H1 (cell line): Measurements from ENCODE around the gene TGFBI. TPM values are rescaled to one million over a fixed set of nuclear protein-coding genes. Genes with fewer than 3 reads are reported as not detected.

Experiments used
- ATF2 ChIP-seq: IDR thresholded peaks from 2 replicates; pipeline ENCODE4 v1.6.1; 2012; ENCODE audit warnings: low read length, inconsistent platforms
- EZH2 ChIP-seq: fragments of 200-600 bp; sonication (generic); IDR thresholded peaks from 2 replicates; pipeline ENCODE4 v1.7.1; 2012; ENCODE audit warnings: low read depth, mild to moderate bottlenecking, moderate library complexity, low read length, inconsistent platforms; ENCODE audit not compliant: severe bottlenecking
- KDM4A ChIP-seq: IDR thresholded peaks from one replicate; pipeline ENCODE4 v1.7.1; 2012; ENCODE audit warnings: low read depth, mild to moderate bottlenecking, moderate library complexity, low read length, inconsistent platforms; ENCODE audit not compliant: severe bottlenecking
- NANOG ChIP-seq: IDR thresholded peaks from 2 replicates; pipeline ENCODE4 v1.6.1; 2011; ENCODE audit warnings: low read length, low read depth, mild to moderate bottlenecking, inconsistent platforms; ENCODE audit not compliant: insufficient read depth, poor library complexity, severe bottlenecking
- POLR2A ChIP-seq, 2 experiments: IDR thresholded peaks; 1 replicate in 1 of 2; 2 replicates in 1 of 2; pipeline ENCODE4 v1.6.1; 2011; ENCODE audit warnings: low read depth in 2 of 2, low read length in 2 of 2, mild to moderate bottlenecking in 2 of 2; ENCODE audit errors: control extremely low read depth in 1 of 2
- TCF12 ChIP-seq: IDR thresholded peaks from 2 replicates; pipeline ENCODE4 v1.6.1; 2011; ENCODE audit warnings: low read depth, mild to moderate bottlenecking, low read length
- polyA plus RNA-seq, 7 experiments: library from polyadenylated mRNA; depleted of rRNA in 3 of 7; stranded (reverse) in 5 of 7; unstranded in 2 of 7; fragments of >200 nt in 5 of 7; fragments of 200-250 nt in 2 of 7; gene quantifications; 1 replicate in 5 of 7; 2 replicates in 1 of 7; 4 replicates in 1 of 7; pipeline versions ENCODE4 v1.2.1 to v1.2.3, GENCODE V29; 2011 to 2013; ENCODE audit warnings: missing spikeins in 2 of 7, mixed read lengths in 2 of 7
- total RNA-seq: library from RNA; stranded (reverse); fragmentation: NEBNext Ultra II Directional; extraction: Animal tissue kit (Norgen Biotek cat#: 25700); gene quantifications from 2 replicates; pipeline ENCODE4 v1.2.1, GENCODE V29; 2021
- TF ChIP-seq, protein P1 (sequence below): fragments of 300-600 bp; sonication (generic); IDR thresholded peaks from 2 replicates; pipeline ENCODE4 v1.7.1; 2012; ENCODE audit warnings: low read length, moderate library complexity, mild to moderate bottlenecking, inconsistent platforms; ENCODE audit not compliant: insufficient replicate concordance

Gene TGFBI
- total and polyA plus RNA-seq, 2 of the 8 experiments (the other 6 are each of a cell fraction or from before 2014, with no cell fraction given): 6.0 to 8.5 TPM

- TF ChIP-seq, protein P1, sequence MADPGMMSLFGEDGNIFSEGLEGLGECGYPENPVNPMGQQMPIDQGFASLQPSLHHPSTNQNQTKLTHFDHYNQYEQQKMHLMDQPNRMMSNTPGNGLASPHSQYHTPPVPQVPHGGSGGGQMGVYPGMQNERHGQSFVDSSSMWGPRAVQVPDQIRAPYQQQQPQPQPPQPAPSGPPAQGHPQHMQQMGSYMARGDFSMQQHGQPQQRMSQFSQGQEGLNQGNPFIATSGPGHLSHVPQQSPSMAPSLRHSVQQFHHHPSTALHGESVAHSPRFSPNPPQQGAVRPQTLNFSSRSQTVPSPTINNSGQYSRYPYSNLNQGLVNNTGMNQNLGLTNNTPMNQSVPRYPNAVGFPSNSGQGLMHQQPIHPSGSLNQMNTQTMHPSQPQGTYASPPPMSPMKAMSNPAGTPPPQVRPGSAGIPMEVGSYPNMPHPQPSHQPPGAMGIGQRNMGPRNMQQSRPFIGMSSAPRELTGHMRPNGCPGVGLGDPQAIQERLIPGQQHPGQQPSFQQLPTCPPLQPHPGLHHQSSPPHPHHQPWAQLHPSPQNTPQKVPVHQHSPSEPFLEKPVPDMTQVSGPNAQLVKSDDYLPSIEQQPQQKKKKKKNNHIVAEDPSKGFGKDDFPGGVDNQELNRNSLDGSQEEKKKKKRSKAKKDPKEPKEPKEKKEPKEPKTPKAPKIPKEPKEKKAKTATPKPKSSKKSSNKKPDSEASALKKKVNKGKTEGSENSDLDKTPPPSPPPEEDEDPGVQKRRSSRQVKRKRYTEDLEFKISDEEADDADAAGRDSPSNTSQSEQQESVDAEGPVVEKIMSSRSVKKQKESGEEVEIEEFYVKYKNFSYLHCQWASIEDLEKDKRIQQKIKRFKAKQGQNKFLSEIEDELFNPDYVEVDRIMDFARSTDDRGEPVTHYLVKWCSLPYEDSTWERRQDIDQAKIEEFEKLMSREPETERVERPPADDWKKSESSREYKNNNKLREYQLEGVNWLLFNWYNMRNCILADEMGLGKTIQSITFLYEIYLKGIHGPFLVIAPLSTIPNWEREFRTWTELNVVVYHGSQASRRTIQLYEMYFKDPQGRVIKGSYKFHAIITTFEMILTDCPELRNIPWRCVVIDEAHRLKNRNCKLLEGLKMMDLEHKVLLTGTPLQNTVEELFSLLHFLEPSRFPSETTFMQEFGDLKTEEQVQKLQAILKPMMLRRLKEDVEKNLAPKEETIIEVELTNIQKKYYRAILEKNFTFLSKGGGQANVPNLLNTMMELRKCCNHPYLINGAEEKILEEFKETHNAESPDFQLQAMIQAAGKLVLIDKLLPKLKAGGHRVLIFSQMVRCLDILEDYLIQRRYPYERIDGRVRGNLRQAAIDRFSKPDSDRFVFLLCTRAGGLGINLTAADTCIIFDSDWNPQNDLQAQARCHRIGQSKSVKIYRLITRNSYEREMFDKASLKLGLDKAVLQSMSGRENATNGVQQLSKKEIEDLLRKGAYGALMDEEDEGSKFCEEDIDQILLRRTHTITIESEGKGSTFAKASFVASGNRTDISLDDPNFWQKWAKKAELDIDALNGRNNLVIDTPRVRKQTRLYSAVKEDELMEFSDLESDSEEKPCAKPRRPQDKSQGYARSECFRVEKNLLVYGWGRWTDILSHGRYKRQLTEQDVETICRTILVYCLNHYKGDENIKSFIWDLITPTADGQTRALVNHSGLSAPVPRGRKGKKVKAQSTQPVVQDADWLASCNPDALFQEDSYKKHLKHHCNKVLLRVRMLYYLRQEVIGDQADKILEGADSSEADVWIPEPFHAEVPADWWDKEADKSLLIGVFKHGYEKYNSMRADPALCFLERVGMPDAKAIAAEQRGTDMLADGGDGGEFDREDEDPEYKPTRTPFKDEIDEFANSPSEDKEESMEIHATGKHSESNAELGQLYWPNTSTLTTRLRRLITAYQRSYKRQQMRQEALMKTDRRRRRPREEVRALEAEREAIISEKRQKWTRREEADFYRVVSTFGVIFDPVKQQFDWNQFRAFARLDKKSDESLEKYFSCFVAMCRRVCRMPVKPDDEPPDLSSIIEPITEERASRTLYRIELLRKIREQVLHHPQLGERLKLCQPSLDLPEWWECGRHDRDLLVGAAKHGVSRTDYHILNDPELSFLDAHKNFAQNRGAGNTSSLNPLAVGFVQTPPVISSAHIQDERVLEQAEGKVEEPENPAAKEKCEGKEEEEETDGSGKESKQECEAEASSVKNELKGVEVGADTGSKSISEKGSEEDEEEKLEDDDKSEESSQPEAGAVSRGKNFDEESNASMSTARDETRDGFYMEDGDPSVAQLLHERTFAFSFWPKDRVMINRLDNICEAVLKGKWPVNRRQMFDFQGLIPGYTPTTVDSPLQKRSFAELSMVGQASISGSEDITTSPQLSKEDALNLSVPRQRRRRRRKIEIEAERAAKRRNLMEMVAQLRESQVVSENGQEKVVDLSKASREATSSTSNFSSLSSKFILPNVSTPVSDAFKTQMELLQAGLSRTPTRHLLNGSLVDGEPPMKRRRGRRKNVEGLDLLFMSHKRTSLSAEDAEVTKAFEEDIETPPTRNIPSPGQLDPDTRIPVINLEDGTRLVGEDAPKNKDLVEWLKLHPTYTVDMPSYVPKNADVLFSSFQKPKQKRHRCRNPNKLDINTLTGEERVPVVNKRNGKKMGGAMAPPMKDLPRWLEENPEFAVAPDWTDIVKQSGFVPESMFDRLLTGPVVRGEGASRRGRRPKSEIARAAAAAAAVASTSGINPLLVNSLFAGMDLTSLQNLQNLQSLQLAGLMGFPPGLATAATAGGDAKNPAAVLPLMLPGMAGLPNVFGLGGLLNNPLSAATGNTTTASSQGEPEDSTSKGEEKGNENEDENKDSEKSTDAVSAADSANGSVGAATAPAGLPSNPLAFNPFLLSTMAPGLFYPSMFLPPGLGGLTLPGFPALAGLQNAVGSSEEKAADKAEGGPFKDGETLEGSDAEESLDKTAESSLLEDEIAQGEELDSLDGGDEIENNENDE: no peak
- no peak for TF ChIP-seq TCF12
- TF ChIP-seq ATF2: no peak
- no peak for TF ChIP-seq KDM4A
- no peak for TF ChIP-seq POLR2A (IDR thresholded peaks at IDR 0.05; ENCODE audit: control extremely low read depth in 1 of 2, low read depth in 2 of 2, low read length in 2 of 2)
- no peak for TF ChIP-seq EZH2
- TF ChIP-seq NANOG: no peak
Measured at GRCh38 chr5:136030252-136030651, 1.5 kb downstream of the TGFBI start (continued).
